H1 (cell line): ENCODE data around the gene CEBPZ. TPM values are rescaled to one million over a fixed set of nuclear protein-coding genes. Genes with fewer than 3 reads are reported as not detected.

ENCODE experiments used
- CTCF ChIA-PET: fragments of 300-600 bp; sonication (Branson Sonifier 250); formaldehyde crosslinking; loops from one replicate; lab custom pipeline; 2021; ENCODE audit not compliant: partially characterized antibody; lab: Charles Lee
- POLR2A ChIA-PET: fragments of 300-600 bp; sonication (Branson Sonifier 250); formaldehyde crosslinking; loops from one replicate; lab custom pipeline; 2021; ENCODE audit warnings: inconsistent platforms; ENCODE audit not compliant: partially characterized antibody; lab: Charles Lee
- DNase-seq, 2 experiments: peaks; one replicate each; pipeline versions ENCODE4 v3.0.0 to v3.0.0-alpha.2; 2010 to 2022; ENCODE audit warnings: low spot score in 2 of 2, low read depth in 1 of 2, mixed read lengths in 1 of 2
- FAIRE-seq: peaks from 2 replicates; lab custom pipeline; 2011; peaks lifted over from hg19 to GRCh38; lab: Jason Lieb, UNC
- H2AFZ ChIP-seq: 2 replicates; pipeline ENCODE4 v1.8.1; 2012; ENCODE audit warnings: low read length, inconsistent platforms
- H2AK5ac ChIP-seq: 2 replicates; pipeline ENCODE4 v1.6.1; 2013; ENCODE audit warnings: low read depth, low read length
- H2BK120ac ChIP-seq: replicated peaks from 2 replicates; pipeline ENCODE3; 2013; ENCODE audit warnings: low read depth, low read length, inconsistent platforms
- H2BK12ac ChIP-seq: 2 replicates; pipeline ENCODE4 v1.6.1; 2013; ENCODE audit warnings: low read depth, low read length
- H2BK15ac ChIP-seq: 2 replicates; pipeline ENCODE4 v1.6.1; 2013; ENCODE audit warnings: low read length
- H2BK20ac ChIP-seq: 2 replicates; pipeline ENCODE4 v1.6.1; 2013; ENCODE audit warnings: low read length
- H2BK5ac ChIP-seq: 2 replicates; pipeline ENCODE4 v1.6.1; 2013; ENCODE audit warnings: low read depth, low read length
- H3K14ac ChIP-seq: 2 replicates; pipeline ENCODE4 v1.6.1; 2013; ENCODE audit warnings: inconsistent platforms; ENCODE audit not compliant: insufficient read length
- H3K18ac ChIP-seq: 2 replicates; pipeline ENCODE4 v1.6.1; 2013; ENCODE audit warnings: low read length; ENCODE audit errors: extremely low read depth
- H3K23ac ChIP-seq: 2 replicates; pipeline ENCODE4 v1.6.1; 2013; ENCODE audit warnings: inconsistent platforms; ENCODE audit not compliant: insufficient read length
- H3K23me2 ChIP-seq: 2 replicates; pipeline ENCODE4 v1.6.1; 2013; ENCODE audit warnings: low read depth, low read length
- H3K27ac ChIP-seq: 2 replicates; pipeline ENCODE4 v1.6.1; 2011; ENCODE audit warnings: low read depth, low read length, inconsistent platforms
- H3K27me3 ChIP-seq, 4 experiments: replicated peaks in 1 of 4; 1 replicate in 1 of 4; 2 replicates in 3 of 4; pipeline versions ENCODE4 v1.6.1 to v1.8.1; 2011 to 2013; ENCODE audit warnings: low read length in 3 of 4, mild to moderate bottlenecking in 3 of 4, inconsistent platforms in 2 of 4, mixed read lengths in 2 of 4, moderate library complexity in 1 of 4; ENCODE audit not compliant: control insufficient read depth in 3 of 4, insufficient read depth in 3 of 4; ENCODE audit errors: extremely low read depth in 1 of 4
- H3K36me3 ChIP-seq, 4 experiments: 2 replicates each; pipeline versions ENCODE4 v1.6.1 to v1.8.1; 2011 to 2013; ENCODE audit warnings: mild to moderate bottlenecking in 4 of 4, low read length in 3 of 4, moderate library complexity in 2 of 4, control low read depth in 1 of 4, inconsistent platforms in 1 of 4; ENCODE audit not compliant: insufficient read depth in 4 of 4, control insufficient read depth in 2 of 4
- H3K4ac ChIP-seq: replicated peaks from 2 replicates; pipeline ENCODE3; 2013; ENCODE audit warnings: low read length, low read depth, mixed read lengths, inconsistent platforms; ENCODE audit not compliant: insufficient read length
- H3K4me1 ChIP-seq, 4 experiments: replicated peaks in 1 of 4; 1 replicate in 1 of 4; 2 replicates in 3 of 4; pipeline versions ENCODE4 v1.6.1 to v1.8.1; 2011 to 2013; ENCODE audit warnings: low read length in 3 of 4, inconsistent platforms in 2 of 4, mixed read lengths in 1 of 4; ENCODE audit not compliant: insufficient read depth in 4 of 4, control insufficient read depth in 3 of 4
- H3K4me2 ChIP-seq, 2 experiments: 2 replicates each; pipeline versions ENCODE4 v1.6.1 to v1.8.1; 2011 to 2013; ENCODE audit warnings: low read depth in 2 of 2, low read length in 2 of 2, control low read depth in 1 of 2, inconsistent platforms in 1 of 2, mild to moderate bottlenecking in 1 of 2; ENCODE audit not compliant: insufficient read depth in 1 of 2
- H3K4me3 ChIP-seq, 4 experiments: fragments of 200-600, 300-600 bp in 1 of 4; sonication (generic), shearing (Covaris generic), sonication (Bioruptor Twin) in 1 of 4; 2 replicates each; pipeline versions ENCODE4 v1.5.1 to v1.8.1; 2011 to 2016; ENCODE audit warnings: low read length in 4 of 4, low read depth in 3 of 4, control low read depth in 2 of 4, inconsistent platforms in 2 of 4, mild to moderate bottlenecking in 2 of 4, mixed read lengths in 1 of 4, moderate library complexity in 1 of 4; ENCODE audit not compliant: insufficient read depth in 2 of 4; ENCODE audit errors: extremely low read depth in 1 of 4
- H3K56ac ChIP-seq: replicated peaks from 2 replicates; pipeline ENCODE3; 2013; ENCODE audit warnings: low read depth, mild to moderate bottlenecking, mixed read lengths, low read length, inconsistent platforms; ENCODE audit not compliant: insufficient read length
- H3K79me1 ChIP-seq: 2 replicates; pipeline ENCODE4 v1.6.1; 2013; ENCODE audit warnings: low read depth, low read length, control low read depth
- H3K79me2 ChIP-seq, 2 experiments: 2 replicates each; pipeline versions ENCODE4 v1.6.1 to v1.8.1; 2012 to 2013; ENCODE audit warnings: low read length in 2 of 2, mild to moderate bottlenecking in 2 of 2, inconsistent platforms in 1 of 2; ENCODE audit not compliant: insufficient read depth in 2 of 2, control insufficient read depth in 1 of 2
- H3K9ac ChIP-seq, 4 experiments: replicated peaks in 1 of 4; 1 replicate in 1 of 4; 2 replicates in 3 of 4; pipeline versions ENCODE4 v1.6.1 to v1.8.1; 2011 to 2013; ENCODE audit warnings: low read depth in 3 of 4, low read length in 3 of 4, control low read depth in 2 of 4, mild to moderate bottlenecking in 2 of 4, moderate library complexity in 2 of 4, inconsistent platforms in 1 of 4; ENCODE audit errors: extremely low read depth in 1 of 4
- H3K9me3 ChIP-seq, 2 experiments: 2 replicates each; pipeline versions ENCODE4 v1.6.1 to v1.8.1; 2012 to 2013; ENCODE audit warnings: mild to moderate bottlenecking in 2 of 2, moderate library complexity in 2 of 2, control low read depth in 1 of 2, inconsistent platforms in 1 of 2, low read depth in 1 of 2, low read length in 1 of 2, mixed read lengths in 1 of 2; ENCODE audit not compliant: insufficient read depth in 2 of 2
- H4K20me1 ChIP-seq, 2 experiments: replicated peaks in 1 of 2; 2 replicates each; pipeline versions ENCODE3 to v1.8.1; 2011 to 2013; ENCODE audit warnings: inconsistent platforms in 2 of 2, low read length in 2 of 2, mild to moderate bottlenecking in 1 of 2; ENCODE audit not compliant: insufficient read depth in 2 of 2, control insufficient read depth in 1 of 2
- H4K5ac ChIP-seq: 2 replicates; pipeline ENCODE4 v1.6.1; 2013; ENCODE audit warnings: low read length, low read depth, mixed read lengths, inconsistent platforms; ENCODE audit not compliant: insufficient read length
- H4K8ac ChIP-seq: 2 replicates; pipeline ENCODE4 v1.8.0; 2013; ENCODE audit warnings: mild to moderate bottlenecking, moderate library complexity, low read length, inconsistent platforms; ENCODE audit not compliant: insufficient read depth; ENCODE audit errors: extremely low read depth
- H4K91ac ChIP-seq: replicated peaks from 2 replicates; pipeline ENCODE3; 2013; ENCODE audit warnings: low read length, mixed read lengths, inconsistent platforms; ENCODE audit not compliant: insufficient read length
- CEBPB ChIP-seq: IDR thresholded peaks from 2 replicates; pipeline ENCODE4 v1.6.1; 2012; ENCODE audit warnings: low read depth, low read length
- CHD1 ChIP-seq: IDR thresholded peaks from 2 replicates; pipeline ENCODE4 v1.6.1; 2012; ENCODE audit warnings: low read depth, low read length, improper control_type of control experiment
- CTCF ChIP-seq, 3 experiments: IDR thresholded peaks; 1 replicate in 2 of 3; 2 replicates in 1 of 3; pipeline versions ENCODE4 v1.5.1 to v1.6.1; 2011; ENCODE audit warnings: low read length in 3 of 3, mild to moderate bottlenecking in 3 of 3, inconsistent platforms in 2 of 3, low read depth in 1 of 3, moderate library complexity in 1 of 3; ENCODE audit not compliant: insufficient read depth in 1 of 3; ENCODE audit errors: control extremely low read depth in 1 of 3
- EP300 ChIP-seq, 2 experiments: IDR thresholded peaks; 1 replicate in 1 of 2; 2 replicates in 1 of 2; pipeline ENCODE4 v1.6.1; 2011 to 2012; ENCODE audit warnings: low read depth in 2 of 2, low read length in 2 of 2, mild to moderate bottlenecking in 2 of 2, borderline replicate concordance in 1 of 2, inconsistent platforms in 1 of 2, moderate library complexity in 1 of 2
- KDM4A ChIP-seq: IDR thresholded peaks from one replicate; pipeline ENCODE4 v1.7.1; 2012; ENCODE audit warnings: low read depth, mild to moderate bottlenecking, moderate library complexity, low read length, inconsistent platforms; ENCODE audit not compliant: severe bottlenecking
- NRF1 ChIP-seq: IDR thresholded peaks from 2 replicates; pipeline ENCODE4 v1.6.1; 2011; ENCODE audit warnings: mild to moderate bottlenecking, low read depth, low read length, improper control_type of control experiment
- POLR2AphosphoS5 ChIP-seq: IDR thresholded peaks from 2 replicates; pipeline ENCODE4 v1.6.1; 2011; ENCODE audit warnings: low read depth, low read length
- RFX5 ChIP-seq: IDR thresholded peaks from 2 replicates; pipeline ENCODE4 v1.6.1; 2011; ENCODE audit warnings: low read depth, low read length, improper control_type of control experiment, borderline replicate concordance
- SIRT6 ChIP-seq: IDR thresholded peaks from one replicate; pipeline ENCODE4 v1.7.1; 2012; ENCODE audit warnings: low read length, inconsistent platforms
- USF2 ChIP-seq: IDR thresholded peaks from 2 replicates; pipeline ENCODE4 v1.6.1; 2011; ENCODE audit warnings: low read length, improper control_type of control experiment
- WGBS, 2 experiments: shearing (Covaris generic) in 1 of 2; methylation state at CpG; one replicate each; pipeline versions ENCODE4 v1.1.6 to v1.1.7; 2013 to 2015; ENCODE audit warnings: low lambda C conversion rate in 2 of 2, mixed read lengths in 2 of 2, inconsistent platforms in 1 of 2, low coverage in 1 of 2, missing lambda C conversion rate in 1 of 2; ENCODE audit not compliant: insufficient replicate concordance in 2 of 2, insufficient coverage in 1 of 2, insufficient read length in 1 of 2; ENCODE audit errors: extremely low coverage in 1 of 2, missing lambda C conversion rate in 1 of 2; 5-methylcytosine and 5-hydroxymethylcytosine counted together
- polyA plus RNA-seq, 7 experiments: library from polyadenylated mRNA; depleted of rRNA in 3 of 7; stranded (reverse) in 5 of 7; unstranded in 2 of 7; fragments of >200 nt in 5 of 7; fragments of 200-250 nt in 2 of 7; gene quantifications; 1 replicate in 5 of 7; 2 replicates in 1 of 7; 4 replicates in 1 of 7; pipeline versions ENCODE4 v1.2.1 to v1.2.3, GENCODE V29; 2011 to 2013; ENCODE audit warnings: missing spikeins in 2 of 7, mixed read lengths in 2 of 7
- total RNA-seq: library from RNA; stranded (reverse); fragmentation: NEBNext Ultra II Directional; extraction: Animal tissue kit (Norgen Biotek cat#: 25700); gene quantifications from 2 replicates; pipeline ENCODE4 v1.2.1, GENCODE V29; 2021

CEBPZ gene
- total and polyA plus RNA-seq, 2 of the 8 experiments (the other 6 are each of a cell fraction or from before 2014, with no cell fraction given), result 19.1 to 201 TPM

- H2AK5ac ChIP-seq, result no peak overlapping the region
- H4K8ac ChIP-seq, result no peak overlapping the region
- no peak overlapping the region for H3K4me3 ChIP-seq
- no peak overlapping the region for H2BK15ac ChIP-seq
- no peak overlapping the region for H4K91ac ChIP-seq
- no peak overlapping the region for H3K9ac ChIP-seq
- CTCF ChIA-PET, result interaction anchor here (0.6 to 1.5 kb wide), 4 partner anchors 10 to 33 kb away, joined by 3 to 5 read pairs (median 3); partner anchors contain the start of gene SULT6B1
- no peaks in the 10 kb centered on the region for H3K79me1 ChIP-seq
- H3K4ac ChIP-seq, result no peak overlapping the region
- no peak overlapping the region for H2BK5ac ChIP-seq
- H3K23me2 ChIP-seq, result peaks cover 4% of the 10 kb centered on the region
- no peak overlapping the region for H2BK20ac ChIP-seq
- 94% methylated on average over 1 of the region's 1 CpG; no CpG with 5 or more reads in 1 of the 2 experiments for WGBS, 2 experiments
- H3K4me1 ChIP-seq, result peaks cover 0 to 17% (median 3%) of the 10 kb centered on the region in 4 experiments; a peak in 4 of 7 replicates
- H3K36me3 ChIP-seq, result peaks cover 4 to 50% (median 34%) of the 10 kb centered on the region in 4 experiments; a peak in 6 of 8 replicates
- peaks cover 8 to 9% of the 10 kb centered on the region in 2 experiments for H3K9me3 ChIP-seq
- H3K27ac ChIP-seq, result no peak overlapping the region
- H4K5ac ChIP-seq, result no peak overlapping the region
- no peak for FAIRE-seq
- no peak overlapping the region for H3K23ac ChIP-seq
- H3K14ac ChIP-seq, result no peak overlapping the region
- no peak overlapping the region for H2AFZ ChIP-seq
- H3K27me3 ChIP-seq, result no peaks in the 10 kb centered on the region
- no peak overlapping the region for H3K56ac ChIP-seq
- H3K18ac ChIP-seq, result no peak overlapping the region
- POLR2A ChIA-PET, result interaction anchor here (0.5 to 3.1 kb wide), 6 partner anchors 11 to 209 kb away, joined by 3 to 26 read pairs (median 4); partner anchors contain the start of genes CEBPZ, NDUFAF7 and SULT6B1
- H2BK120ac ChIP-seq, result no peak overlapping the region
- peaks cover 0 to 2% of the 10 kb centered on the region in 2 experiments for H4K20me1 ChIP-seq
- DNase-seq, result no peak
- H3K4me2 ChIP-seq, result no peak overlapping the region
- peaks cover 5 to 37% of the 10 kb centered on the region in 2 experiments; a peak in 3 of 4 replicates for H3K79me2 ChIP-seq
- no peak overlapping the region for H2BK12ac ChIP-seq
- TF ChIP-seq CHD1 (no peak), CEBPB (no peak), EP300 (IDR thresholded peaks at IDR 0.05; ENCODE audit: borderline replicate concordance in 1 of 2, low read depth in 2 of 2, low read length in 2 of 2) (no peak), KDM4A (no peak), RFX5 (no peak), CTCF (IDR thresholded peaks at IDR 0.05; ENCODE audit: control extremely low read depth in 1 of 3, insufficient read depth in 1 of 3, low read depth in 1 of 3, low read length in 3 of 3) (no peak), USF2 (no peak), POLR2AphosphoS5 (no peak), NRF1 (no peak), SIRT6 (no peak)
Observed at GRCh38 chr2:37201208-37201607, 30.2 kb downstream of the CEBPZ start.
